NCI-H1930 (cell line): ENCODE results near the gene KDM4B.
"Not testable (repeated sequence)": the region's sequence is repeated elsewhere in the genome, so short reads cannot be mapped to it uniquely, and the experiment has no call there.

Experiments
- DNase-seq, 2 experiments: peaks; one replicate each; lab custom pipeline; 2025; lab: John Stamatoyannopoulos, UW

KDM4B gene

DNA sequence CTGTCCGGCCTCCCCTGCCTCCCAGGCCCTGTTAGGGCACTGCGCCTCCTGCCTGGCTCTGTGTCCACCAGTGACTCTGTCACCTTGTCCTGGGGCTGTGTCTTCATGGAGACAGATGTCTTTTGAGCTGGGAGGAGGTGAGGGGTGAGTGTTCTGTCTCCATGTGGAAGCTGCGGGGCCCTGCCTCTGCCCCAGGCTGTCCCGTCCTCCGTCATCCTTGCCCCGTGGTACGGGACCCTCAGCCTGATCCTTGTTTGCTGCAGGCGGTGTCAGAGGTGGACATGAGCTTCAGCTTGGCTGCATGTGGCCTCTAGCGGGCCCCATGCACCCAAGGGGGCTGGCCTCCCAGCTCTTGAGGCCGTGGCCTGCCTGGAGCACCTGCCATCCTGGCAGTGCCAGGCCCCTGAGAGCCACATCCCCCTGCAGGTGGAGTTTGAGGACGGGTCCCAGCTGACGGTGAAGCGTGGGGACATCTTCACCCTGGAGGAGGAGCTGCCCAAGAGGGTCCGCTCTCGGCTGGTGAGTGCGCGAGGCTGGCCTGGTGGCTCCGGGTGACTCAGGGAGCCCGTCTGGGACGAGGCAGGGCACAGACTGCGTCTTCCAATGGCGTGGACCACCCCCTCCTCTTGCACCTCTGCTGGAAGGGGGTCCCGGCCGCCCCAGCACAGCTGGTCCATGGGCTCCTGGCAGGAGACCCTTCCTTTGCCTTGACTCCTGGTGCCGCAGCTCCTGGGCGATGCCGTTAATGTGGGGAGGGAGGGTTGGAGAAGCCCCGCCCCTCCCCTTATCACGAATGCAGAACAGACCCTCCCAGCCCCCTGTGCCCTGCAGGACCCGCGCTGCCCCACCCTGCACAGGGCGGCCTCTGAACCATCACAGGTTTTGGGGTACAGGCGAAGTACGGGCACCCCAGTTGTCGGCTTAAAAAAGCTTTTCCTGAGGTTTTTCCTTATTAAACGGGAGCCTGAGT, 181.3 kb downstream of the KDM4B start:
- DNase-seq, result no peak

DNA sequence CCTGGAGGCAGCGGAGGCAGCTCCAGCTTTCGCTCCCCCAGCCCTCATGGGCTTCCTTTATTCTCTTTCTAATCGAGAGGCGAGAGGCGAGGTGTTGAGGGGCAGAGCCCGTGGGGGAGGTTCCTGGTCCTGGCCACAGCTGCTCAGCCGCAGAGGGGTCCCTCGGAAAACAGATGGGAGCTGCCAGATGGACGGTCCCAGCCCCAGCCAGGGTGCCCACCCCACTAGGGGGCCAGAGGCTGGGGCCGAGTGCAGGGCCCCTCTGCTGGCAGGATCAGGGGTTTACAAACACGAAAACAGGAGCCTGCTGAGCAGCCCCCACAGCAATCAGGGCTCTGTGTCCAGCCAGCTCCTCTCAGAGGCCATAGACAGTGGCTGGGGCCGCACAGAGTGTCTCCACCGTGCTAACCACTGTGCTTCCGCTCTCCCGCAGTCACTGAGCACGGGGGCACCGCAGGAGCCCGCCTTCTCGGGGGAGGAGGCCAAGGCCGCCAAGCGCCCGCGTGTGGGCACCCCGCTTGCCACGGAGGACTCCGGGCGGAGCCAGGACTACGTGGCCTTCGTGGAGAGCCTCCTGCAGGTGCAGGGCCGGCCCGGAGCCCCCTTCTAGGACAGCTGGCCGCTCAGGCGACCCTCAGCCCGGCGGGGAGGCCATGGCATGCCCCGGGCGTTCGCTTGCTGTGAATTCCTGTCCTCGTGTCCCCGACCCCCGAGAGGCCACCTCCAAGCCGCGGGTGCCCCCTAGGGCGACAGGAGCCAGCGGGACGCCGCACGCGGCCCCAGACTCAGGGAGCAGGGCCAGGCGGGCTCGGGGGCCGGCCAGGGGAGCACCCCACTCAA, 182.2 kb downstream of the KDM4B start:
- DNase-seq, result no peak

DNA sequence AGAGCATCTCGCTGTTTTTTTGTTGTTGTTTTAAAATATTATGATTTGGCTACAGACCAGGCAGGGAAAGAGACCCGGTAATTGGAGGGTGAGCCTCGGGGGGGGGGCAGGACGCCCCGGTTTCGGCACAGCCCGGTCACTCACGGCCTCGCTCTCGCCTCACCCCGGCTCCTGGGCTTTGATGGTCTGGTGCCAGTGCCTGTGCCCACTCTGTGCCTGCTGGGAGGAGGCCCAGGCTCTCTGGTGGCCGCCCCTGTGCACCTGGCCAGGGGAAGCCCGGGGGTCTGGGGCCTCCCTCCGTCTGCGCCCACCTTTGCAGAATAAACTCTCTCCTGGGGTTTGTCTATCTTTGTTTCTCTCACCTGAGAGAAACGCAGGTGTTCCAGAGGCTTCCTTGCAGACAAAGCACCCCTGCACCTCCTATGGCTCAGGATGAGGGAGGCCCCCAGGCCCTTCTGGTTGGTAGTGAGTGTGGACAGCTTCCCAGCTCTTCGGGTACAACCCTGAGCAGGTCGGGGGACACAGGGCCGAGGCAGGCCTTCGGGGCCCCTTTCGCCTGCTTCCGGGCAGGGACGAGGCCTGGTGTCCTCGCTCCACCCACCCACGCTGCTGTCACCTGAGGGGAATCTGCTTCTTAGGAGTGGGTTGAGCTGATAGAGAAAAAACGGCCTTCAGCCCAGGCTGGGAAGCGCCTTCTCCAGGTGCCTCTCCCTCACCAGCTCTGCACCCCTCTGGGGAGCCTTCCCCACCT, 183.3 kb downstream of the KDM4B start:
- no peak for DNase-seq

DNA sequence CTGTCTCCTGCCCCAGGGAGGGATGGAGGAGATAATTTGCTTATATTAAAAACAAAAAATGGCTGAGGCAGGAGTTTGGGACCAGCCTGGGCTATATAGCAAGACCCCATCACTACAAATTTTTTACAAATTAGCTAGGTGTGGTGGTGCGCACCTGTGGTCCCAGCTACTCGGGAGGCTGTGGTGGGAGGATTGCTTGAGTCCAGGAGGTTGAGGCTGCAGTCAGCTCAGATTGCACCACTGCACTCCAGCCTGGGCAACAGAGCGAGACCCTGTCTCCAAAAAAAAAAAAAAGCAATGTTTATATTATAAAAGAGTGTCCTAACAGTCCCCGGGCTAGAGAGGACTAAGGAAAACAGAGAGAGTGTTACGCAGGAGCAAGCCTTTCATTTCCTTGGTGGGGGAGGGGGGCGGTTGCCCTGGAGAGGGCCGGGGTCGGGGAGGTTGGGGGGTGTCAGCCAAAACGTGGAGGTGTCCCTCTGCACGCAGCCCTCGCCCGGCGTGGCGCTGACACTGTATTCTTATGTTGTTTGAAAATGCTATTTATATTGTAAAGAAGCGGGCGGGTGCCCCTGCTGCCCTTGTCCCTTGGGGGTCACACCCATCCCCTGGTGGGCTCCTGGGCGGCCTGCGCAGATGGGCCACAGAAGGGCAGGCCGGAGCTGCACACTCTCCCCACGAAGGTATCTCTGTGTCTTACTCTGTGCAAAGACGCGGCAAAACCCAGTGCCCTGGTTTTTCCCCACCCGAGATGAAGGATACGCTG, 184.0 kb downstream of the KDM4B start:
- DNase-seq, result no peak

DNA sequence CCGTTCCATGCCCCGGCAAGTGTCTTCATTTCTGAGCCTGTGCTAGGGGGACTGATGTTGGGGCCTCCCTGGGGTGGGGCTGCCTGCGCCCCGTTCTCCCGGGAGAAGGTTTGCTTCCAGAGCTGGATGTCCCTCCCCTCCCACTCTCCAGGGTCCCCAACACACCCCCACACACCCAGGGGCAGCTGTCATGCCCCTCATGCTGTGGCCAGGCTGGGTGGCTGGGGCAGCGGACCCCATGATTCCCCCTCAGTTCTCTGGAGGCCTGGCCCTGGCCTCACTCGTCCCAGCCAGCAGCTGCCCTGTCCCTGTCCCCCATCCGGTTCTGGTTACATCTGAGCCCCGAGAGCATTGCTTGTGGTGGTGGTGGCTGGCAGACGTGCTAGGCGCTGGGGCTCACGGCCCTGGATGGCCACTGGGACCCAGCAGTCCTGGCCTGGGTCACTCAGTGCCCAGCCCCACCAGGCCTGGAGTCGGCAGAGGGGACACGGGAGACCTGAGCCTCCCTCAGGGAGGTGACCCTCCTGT, 184.8 kb downstream of the KDM4B start:
- DNase-seq, result no peak

DNA sequence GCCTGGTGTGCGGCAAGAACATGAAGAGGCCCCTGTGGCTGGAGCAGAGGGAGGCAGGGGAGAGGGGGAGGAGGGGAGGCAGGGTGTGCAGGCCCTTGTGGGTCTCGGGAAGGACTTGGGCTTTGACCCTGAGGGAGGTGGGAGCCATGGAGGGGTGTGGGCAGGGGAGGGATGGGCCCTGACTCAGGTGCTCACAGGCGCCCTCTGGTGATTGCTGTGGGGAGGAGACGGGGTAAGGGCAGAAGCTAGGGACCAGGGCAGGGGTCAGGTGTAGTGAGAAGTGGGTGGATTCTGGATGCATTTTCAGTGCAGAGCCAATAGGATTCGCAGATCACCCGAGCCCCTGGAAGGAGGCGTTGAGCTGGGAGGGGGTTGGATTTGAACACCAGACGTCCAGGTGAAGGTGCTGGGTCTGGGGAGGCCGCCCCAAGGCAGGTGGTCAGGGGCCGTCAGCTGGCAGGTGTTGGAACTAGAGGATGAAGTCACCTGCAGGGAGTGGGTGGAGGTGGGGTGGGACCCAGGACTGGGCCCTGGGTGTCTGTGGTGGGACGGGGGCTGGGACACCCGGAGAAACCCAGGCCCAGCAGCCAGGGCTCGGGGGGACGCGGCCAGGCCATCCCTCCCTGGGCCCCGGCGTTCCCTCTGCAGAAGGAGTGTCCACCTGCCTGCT, 185.4 kb downstream of the KDM4B start:
- DNase-seq, result no peak

DNA sequence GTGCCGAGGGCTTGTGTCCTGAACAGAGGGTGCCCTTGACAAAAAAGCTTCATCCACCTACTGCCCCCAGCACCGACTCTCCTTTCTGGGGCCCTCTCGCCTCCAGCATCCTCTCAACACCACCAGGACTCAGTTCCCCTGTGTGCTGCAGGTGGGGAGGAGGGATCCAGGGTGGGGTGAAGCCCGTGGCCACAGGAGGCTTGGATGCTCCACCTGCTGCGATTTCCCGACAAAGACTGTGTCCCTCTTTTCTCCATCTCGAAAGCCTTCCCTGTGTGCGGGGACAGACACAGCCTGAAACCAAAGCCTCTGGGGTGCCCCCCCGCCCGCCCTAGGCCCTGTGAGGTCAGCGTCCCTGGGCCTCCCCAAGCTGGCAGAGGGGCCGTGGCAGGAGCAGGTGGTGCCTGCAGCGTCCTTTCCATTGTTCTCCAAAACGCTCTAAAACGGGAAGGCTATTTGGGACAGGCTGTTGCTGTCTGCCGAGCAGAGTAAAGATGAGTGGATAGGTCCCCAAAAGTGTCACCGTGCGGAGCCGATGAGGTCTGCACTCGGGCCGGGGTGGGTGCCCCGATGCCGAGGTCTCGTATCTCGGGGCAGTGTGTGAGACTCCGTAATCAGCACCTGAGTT, 186.0 kb downstream of the KDM4B start:
- no peak for DNase-seq

DNA sequence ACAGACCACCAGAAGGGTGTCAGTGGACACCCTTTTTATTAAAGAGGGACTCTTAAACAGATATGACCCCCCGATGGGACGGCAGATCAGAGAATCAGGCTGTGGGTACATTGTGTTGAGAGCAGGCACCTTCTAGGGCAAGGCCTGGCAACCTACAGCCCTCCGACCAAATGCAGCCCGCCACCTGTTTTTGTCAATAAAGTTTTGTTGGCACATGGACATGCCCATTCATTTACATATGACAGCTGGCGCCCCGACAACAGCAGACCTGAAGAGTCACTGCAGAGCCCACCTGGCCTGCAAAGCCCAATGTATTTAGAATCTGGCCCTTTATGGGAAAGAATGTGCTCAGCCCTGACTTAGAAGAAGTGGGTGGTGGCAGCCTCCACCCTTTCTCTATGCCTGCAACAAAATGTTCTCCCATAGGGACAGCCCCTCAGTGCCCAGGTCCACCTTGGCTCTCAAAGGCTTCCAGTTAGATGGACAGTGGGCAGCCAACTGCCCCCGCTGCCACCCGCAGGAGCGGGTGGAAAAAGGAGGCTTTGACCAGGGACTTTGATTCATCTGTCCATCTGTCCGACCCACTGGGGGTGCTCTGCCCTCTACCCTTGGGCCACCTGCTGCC, 186.8 kb downstream of the KDM4B start:
- DNase-seq, result no peak

DNA sequence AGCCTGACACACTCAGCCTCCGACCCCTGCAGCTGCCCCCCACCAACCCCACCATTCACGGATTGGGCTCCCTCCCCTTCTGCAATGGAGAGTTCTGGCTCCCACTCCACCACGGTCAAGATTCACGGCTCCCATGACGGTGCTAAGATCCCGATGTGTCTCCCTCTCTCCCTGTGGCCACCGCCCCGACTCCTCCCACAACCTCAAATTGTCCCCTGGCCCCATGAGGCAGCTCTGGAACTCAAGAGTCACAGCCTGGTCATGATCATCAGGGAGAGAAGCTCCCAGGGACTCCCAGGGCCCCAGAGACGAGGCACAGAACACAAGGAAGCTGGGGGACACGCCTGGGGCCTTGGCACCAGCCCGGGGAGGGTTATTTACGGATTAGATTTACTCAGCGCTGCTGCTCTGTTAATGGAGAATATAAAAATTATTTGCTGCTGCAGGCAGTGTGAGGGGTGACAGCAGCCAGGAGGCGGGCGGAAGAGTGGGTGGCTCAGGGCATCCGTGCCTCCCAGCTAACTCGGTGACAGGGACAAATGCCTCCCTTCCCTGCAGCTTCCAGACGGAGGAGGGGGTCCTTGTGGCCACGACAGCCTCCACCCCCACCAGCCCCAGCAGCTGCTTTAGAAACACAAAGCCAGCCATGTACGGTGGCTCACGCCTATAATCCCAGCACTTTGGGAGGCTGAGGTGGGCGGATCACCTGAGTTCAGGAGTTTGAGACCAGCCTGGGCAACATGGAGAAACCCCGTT, 187.5 kb downstream of the KDM4B start:
- DNase-seq, result no peak

DNA sequence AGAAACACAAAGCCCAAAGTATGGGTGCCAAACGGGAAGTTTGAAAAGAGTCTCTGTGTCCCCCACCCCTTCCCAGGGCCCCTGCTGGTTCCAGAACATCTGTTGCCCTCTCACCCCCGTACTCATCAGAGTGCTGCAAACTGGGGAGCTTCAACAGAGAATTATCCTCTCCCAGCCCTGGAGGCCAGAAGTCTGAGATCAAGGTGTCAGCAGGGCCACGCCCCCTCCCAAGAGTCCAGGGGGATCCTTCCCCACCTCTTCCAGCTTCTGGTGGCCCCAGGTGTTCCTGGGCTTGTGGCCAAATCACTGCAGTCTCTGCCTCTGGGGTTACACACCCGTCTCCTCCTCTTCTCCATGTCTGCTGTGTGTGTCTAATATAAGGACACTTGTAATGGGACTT, 188.3 kb downstream of the KDM4B start:
- DNase-seq, result no peak

DNA sequence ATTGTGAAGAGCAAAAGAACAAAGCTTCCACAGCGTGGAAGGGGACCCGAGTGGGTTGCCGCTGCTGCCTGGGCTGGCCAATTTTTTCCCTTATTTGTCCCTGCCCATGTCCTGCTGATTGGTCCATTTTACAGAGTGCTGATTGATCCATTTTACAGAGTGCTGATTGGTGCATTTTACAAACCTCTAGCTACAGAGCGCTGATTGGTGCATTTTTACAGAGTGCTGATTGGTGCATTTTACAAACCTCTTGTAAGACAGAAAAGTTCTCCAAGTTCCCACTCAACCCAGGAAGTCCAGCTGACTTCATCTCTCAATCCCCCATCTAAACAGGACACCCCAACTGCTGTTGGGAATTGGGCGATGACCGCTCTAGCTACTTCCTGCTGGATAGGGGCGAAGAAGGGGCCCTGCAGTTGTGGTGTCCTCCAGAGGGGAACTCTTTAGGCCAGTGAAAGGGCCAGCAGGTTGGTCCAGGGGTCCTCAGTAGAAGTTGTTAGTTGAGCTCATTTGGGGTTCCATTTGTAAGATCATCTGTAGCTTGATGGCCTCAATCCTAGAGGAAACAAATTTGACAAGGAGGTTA, 189.7 kb downstream of the KDM4B start:
- not testable (repeated sequence) for DNase-seq

DNA sequence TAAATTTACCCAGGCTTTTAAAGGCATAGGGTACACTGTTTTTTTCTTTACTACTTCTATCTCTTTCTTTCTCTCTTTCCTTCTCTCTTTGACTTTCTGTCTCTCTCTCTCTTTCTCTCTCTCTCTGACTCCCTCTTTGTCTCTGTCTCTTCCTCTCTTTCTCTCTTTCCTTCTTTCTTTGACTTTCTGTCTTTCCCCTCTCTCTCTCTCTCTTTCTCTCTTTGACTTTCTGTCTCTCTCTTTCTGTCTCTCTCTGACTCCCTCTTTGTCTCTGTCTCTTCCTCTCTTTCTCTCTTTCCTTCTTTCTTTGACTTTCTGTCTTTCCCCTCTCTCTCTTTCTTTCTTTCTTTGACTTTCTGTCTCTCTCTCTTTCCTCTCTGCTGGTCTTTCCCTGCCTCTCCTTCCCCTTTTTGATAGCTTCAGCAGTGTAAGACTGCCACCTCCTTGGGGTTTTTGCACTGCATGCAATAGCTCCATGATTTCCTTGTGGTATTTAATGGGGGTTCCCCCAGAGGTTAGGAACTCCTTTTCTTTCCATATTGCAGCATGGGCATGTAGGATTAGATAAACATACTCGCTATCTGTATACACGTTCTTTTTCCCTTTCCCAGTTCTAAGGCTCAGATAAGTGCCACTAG, 191.4 kb downstream of the KDM4B start:
- DNase-seq, result not testable (repeated sequence)

DNA sequence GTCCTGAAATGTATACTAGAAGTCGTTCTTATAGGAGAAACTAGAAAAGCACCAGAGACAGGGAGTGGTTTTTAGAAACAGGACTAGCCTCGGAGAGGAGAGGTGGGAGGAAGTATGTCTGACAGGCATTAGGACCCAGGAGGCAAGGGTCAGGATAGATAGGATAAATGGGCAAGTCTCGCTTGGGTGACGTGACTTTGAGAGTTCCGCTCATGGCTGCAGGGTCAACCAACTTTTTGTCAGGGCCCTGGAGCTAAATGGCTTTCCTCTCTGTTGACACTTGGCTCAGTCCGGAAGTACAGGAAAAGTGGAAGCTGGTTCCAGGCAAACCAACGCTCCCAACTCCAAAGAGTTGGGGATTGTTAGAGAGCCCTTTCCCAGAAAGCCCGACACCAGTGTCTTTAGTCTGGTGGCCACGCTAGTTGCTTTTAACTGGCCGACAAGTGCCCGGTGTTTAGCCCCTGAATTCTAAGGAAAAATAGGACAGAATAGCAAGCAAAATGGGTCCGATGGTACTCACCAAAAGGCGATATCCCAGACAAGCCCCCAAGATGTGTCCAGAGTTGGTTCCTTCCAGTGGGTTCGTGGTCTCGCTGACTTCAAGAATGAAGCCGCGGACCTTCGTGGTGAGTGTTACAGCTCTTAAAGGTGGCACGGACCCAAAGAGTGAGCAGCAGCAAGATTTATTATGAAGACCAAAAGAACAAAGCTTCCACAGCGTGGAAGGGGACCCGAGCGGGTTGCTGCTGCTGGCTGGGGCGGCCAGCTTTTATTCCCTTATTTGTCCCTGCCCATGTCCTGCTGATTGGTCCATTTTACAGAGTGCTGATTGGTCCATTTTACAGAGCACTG, 196.2 kb downstream of the KDM4B start:
- DNase-seq, result not testable (repeated sequence)

DNA sequence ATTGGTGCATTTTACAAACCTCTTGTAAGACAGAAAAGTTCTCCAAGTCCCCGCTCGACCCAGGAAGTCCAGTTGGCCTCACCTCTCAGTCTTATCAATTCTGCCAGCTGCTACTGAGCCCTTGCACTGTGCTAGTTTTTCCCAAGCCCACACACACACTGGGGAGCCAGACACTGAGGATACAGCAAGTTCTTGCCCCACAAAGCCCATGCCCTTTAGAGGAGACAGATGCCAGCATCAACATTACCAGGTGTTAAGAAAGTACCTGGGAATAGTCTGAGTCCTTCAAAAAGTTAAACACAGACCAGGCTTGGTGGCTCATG, 196.7 kb downstream of the KDM4B start:
- no peak for DNase-seq

DNA sequence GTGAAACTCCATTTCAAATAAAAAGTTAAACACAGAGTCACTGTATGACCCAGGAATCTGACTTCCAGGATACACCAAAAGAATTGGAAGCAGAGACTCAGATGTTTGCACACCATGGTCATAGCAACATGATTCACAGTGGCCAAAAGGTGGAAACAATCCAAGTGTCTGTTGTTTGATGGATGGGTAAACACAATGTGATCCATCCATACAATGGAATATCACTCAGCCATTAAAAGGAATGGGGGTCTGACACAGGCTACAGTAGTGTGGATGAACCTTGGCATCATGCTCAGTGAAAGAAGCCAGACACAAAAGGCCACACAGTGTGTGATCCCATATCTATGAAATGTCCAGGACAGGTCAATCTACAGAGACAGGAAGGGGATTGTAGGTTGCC, 197.3 kb downstream of the KDM4B start:
- no peak for DNase-seq

DNA sequence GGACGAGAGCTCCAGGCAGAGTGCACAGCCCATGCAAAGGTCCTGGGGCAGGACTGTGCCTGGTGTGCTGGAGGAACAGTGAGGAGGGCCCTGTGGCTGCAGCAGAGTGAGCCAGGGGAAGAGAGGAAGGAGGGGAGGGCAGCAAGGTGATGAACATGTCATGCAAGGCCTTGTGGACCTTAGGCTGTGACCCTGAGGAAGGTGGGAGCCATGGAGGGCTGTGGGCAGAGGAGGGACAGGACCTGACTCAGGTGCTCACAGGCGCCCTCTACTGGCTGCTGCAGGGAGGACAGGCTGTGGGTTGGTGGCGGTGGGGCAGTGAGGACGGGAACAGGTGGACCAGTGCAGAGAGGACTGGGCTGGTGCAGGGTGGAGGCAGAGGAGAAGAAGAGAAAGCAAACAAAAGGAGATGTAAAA, 201.4 kb downstream of the KDM4B start:
- no peak for DNase-seq

DNA sequence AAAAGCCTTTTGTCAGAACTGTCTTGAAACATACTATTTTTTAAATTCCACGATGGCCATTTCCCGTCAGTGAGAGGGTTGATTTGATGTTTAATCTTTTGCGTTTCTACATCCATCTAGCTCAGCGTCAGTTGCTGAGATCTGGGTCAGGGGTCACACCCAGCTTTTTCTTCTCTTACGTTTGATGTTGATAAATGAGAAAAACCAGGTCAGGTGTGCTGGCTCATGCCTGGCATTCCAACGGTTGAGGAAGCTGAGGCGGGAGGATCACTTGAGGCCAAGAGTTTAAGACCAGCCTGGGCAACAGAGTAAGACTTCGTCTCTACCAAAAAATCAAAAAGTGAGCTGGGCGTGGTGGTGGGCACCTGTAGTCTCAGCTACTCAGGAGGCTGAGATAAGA, 202.8 kb downstream of the KDM4B start:
- no peak for DNase-seq
